Activated naive CD8-positive, alpha-beta T cell (primary cell): ENCODE data around the gene BAIAP2.

Experiments
- H3K27ac Mint-ChIP-seq: one replicate; pipeline ENCODE4 v1.8.0; 2021; ENCODE audit warnings: mixed read lengths
- H3K27me3 Mint-ChIP-seq: one replicate; pipeline ENCODE4 v1.8.0; 2021; ENCODE audit warnings: mixed read lengths
- H3K36me3 Mint-ChIP-seq: one replicate; pipeline ENCODE4 v1.8.0; 2021; ENCODE audit warnings: mixed read lengths
- H3K4me1 Mint-ChIP-seq: one replicate; pipeline ENCODE4 v1.8.0; 2021; ENCODE audit warnings: low read depth, mixed read lengths
- H3K4me3 Mint-ChIP-seq: one replicate; pipeline ENCODE4 v1.8.0; 2021; ENCODE audit warnings: mild to moderate bottlenecking, mixed read lengths
- H3K9me3 Mint-ChIP-seq: one replicate; pipeline ENCODE4 v1.8.0; 2021; ENCODE audit warnings: low read depth, mixed read lengths

Gene BAIAP2

GRCh38 chr17:81084680-81085419 is 49.9 kb downstream of the BAIAP2 start:
- no peak overlapping the region for H3K27ac Mint-ChIP-seq
- no peaks in the 10 kb centered on the region for H3K4me1 Mint-ChIP-seq
- H3K9me3 Mint-ChIP-seq = no peaks in the 10 kb centered on the region
- no peaks in the 10 kb centered on the region for H3K36me3 Mint-ChIP-seq
- no peak overlapping the region for H3K4me3 Mint-ChIP-seq
- H3K27me3 Mint-ChIP-seq = no peaks in the 10 kb centered on the region

GRCh38 chr17:81085420-81085911 is 50.5 kb downstream of the BAIAP2 start:
- H3K27me3 Mint-ChIP-seq = no peaks in the 10 kb centered on the region
- no peaks in the 10 kb centered on the region for H3K4me1 Mint-ChIP-seq
- no peak overlapping the region for H3K27ac Mint-ChIP-seq
- H3K9me3 Mint-ChIP-seq = no peaks in the 10 kb centered on the region
- no peak overlapping the region for H3K4me3 Mint-ChIP-seq
- no peaks in the 10 kb centered on the region for H3K36me3 Mint-ChIP-seq

- Mint-ChIP-seq H3K9me3 (no peaks in the 10 kb centered on the region), H3K27me3 (no peaks in the 10 kb centered on the region), H3K4me1 (no peaks in the 10 kb centered on the region), H3K27ac (no peak overlapping the region), H3K4me3 (no peak overlapping the region), H3K36me3 (no peaks in the 10 kb centered on the region)
Observed at GRCh38 chr17:81086789-81087551, 52.0 kb downstream of the BAIAP2 start.

GRCh38 chr17:81090361-81091136 is 55.6 kb downstream of the BAIAP2 start:
- no peak overlapping the region for H3K27ac Mint-ChIP-seq
- peaks cover 13% of the 10 kb centered on the region for H3K4me1 Mint-ChIP-seq
- no peak overlapping the region for H3K4me3 Mint-ChIP-seq
- H3K36me3 Mint-ChIP-seq = no peaks in the 10 kb centered on the region
- no peaks in the 10 kb centered on the region for H3K27me3 Mint-ChIP-seq
- no peaks in the 10 kb centered on the region for H3K9me3 Mint-ChIP-seq

GRCh38 chr17:81091154-81091553 is 56.2 kb downstream of the BAIAP2 start:
- no peaks in the 10 kb centered on the region for H3K36me3 Mint-ChIP-seq
- H3K4me1 Mint-ChIP-seq = peaks cover 15% of the 10 kb centered on the region
- no peaks in the 10 kb centered on the region for H3K27me3 Mint-ChIP-seq
- no peaks in the 10 kb centered on the region for H3K9me3 Mint-ChIP-seq
- H3K27ac Mint-ChIP-seq = no peak overlapping the region
- no peak overlapping the region for H3K4me3 Mint-ChIP-seq

- Mint-ChIP-seq H3K4me3 (no peak overlapping the region), H3K9me3 (no peaks in the 10 kb centered on the region), H3K27me3 (no peaks in the 10 kb centered on the region), H3K27ac (no peak overlapping the region), H3K36me3 (no peaks in the 10 kb centered on the region), H3K4me1 (peaks cover 17% of the 10 kb centered on the region)
Observed at GRCh38 chr17:81091774-81092517, 57.0 kb downstream of the BAIAP2 start.

- Mint-ChIP-seq H3K4me3 (no peak overlapping the region), H3K9me3 (no peaks in the 10 kb centered on the region), H3K36me3 (no peaks in the 10 kb centered on the region), H3K27me3 (no peaks in the 10 kb centered on the region), H3K4me1 (peaks cover 19% of the 10 kb centered on the region), H3K27ac (no peak overlapping the region)
Observed at GRCh38 chr17:81092518-81093095, 57.7 kb downstream of the BAIAP2 start.

- Mint-ChIP-seq H3K4me1 (peaks cover 19% of the 10 kb centered on the region), H3K4me3 (no peak overlapping the region), H3K27ac (no peak overlapping the region), H3K9me3 (no peaks in the 10 kb centered on the region), H3K27me3 (no peaks in the 10 kb centered on the region), H3K36me3 (no peaks in the 10 kb centered on the region)
Observed at GRCh38 chr17:81093619-81094508, 58.9 kb downstream of the BAIAP2 start.

GRCh38 chr17:81094509-81095382 is 59.8 kb downstream of the BAIAP2 start:
- Mint-ChIP-seq H3K4me3 (no peak overlapping the region), H3K36me3 (no peaks in the 10 kb centered on the region), H3K27ac (peak overlapping the region; percentile 46), H3K27me3 (no peaks in the 10 kb centered on the region), H3K9me3 (no peaks in the 10 kb centered on the region), H3K4me1 (peaks cover 19% of the 10 kb centered on the region)

GRCh38 chr17:81095383-81095762 is 60.4 kb downstream of the BAIAP2 start:
- peaks cover 19% of the 10 kb centered on the region for H3K4me1 Mint-ChIP-seq
- H3K9me3 Mint-ChIP-seq = no peaks in the 10 kb centered on the region
- no peaks in the 10 kb centered on the region for H3K36me3 Mint-ChIP-seq
- no peaks in the 10 kb centered on the region for H3K27me3 Mint-ChIP-seq
- H3K4me3 Mint-ChIP-seq = peak overlapping the region; percentile 27
- no peak overlapping the region for H3K27ac Mint-ChIP-seq

GRCh38 chr17:81096741-81097133 is 61.8 kb downstream of the BAIAP2 start:
- no peaks in the 10 kb centered on the region for H3K27me3 Mint-ChIP-seq
- no peak overlapping the region for H3K4me3 Mint-ChIP-seq
- H3K27ac Mint-ChIP-seq = no peak overlapping the region
- H3K9me3 Mint-ChIP-seq = no peaks in the 10 kb centered on the region
- no peaks in the 10 kb centered on the region for H3K36me3 Mint-ChIP-seq
- peaks cover 19% of the 10 kb centered on the region for H3K4me1 Mint-ChIP-seq

- Mint-ChIP-seq H3K9me3 (no peaks in the 10 kb centered on the region), H3K27ac (no peak overlapping the region), H3K4me1 (peaks cover 19% of the 10 kb centered on the region), H3K4me3 (no peak overlapping the region), H3K36me3 (no peaks in the 10 kb centered on the region), H3K27me3 (no peaks in the 10 kb centered on the region)
Observed at GRCh38 chr17:81097134-81097942, 62.4 kb downstream of the BAIAP2 start.
